DOHH2 (cell line): ENCODE data around the gene SLC12A6.
A peak's percentile ranks its signal among the peaks of the same experiment; 100 is the strongest.

Experiments used
- H3F3A ChIP-seq: fragments of 200-600 bp; sonication (generic), shearing (Covaris generic); 2 replicates; pipeline ENCODE4 v1.6.0; 2016; ENCODE audit warnings: antibody characterized with exemption, mild to moderate bottlenecking; ENCODE audit not compliant: control insufficient read depth, insufficient read depth
- H3K27ac ChIP-seq: fragments of 200-600 bp; sonication (generic); 2 replicates; pipeline ENCODE4 v1.5.1; 2014; ENCODE audit warnings: low read depth, mild to moderate bottlenecking, low read length, moderate library complexity
- H3K27me3 ChIP-seq: fragments of 200-600 bp; sonication (generic); 2 replicates; pipeline ENCODE4 v1.6.1; 2014; ENCODE audit warnings: mild to moderate bottlenecking, low read length, mixed read lengths; ENCODE audit not compliant: control insufficient read depth
- H3K36me3 ChIP-seq: fragments of 200-600 bp; sonication (generic); 2 replicates; pipeline ENCODE4 v1.6.1; 2014; ENCODE audit warnings: mild to moderate bottlenecking, low read length, moderate library complexity, mixed read lengths; ENCODE audit not compliant: control insufficient read depth
- H3K4me1 ChIP-seq: fragments of 200-600 bp; sonication (generic); 2 replicates; pipeline ENCODE4 v1.6.1; 2014; ENCODE audit warnings: mild to moderate bottlenecking, low read length, mixed read lengths; ENCODE audit not compliant: control insufficient read depth
- H3K4me2 ChIP-seq: fragments of 200-600 bp; sonication (generic); 2 replicates; pipeline ENCODE4 v1.6.0; 2014; ENCODE audit warnings: mild to moderate bottlenecking, low read length, moderate library complexity
- H3K4me3 ChIP-seq: fragments of 200-600 bp; sonication (generic); 2 replicates; pipeline ENCODE4 v1.5.1; 2014; ENCODE audit warnings: mild to moderate bottlenecking, low read length, mixed read lengths
- H3K79me2 ChIP-seq: fragments of 200-600 bp; sonication (generic); 2 replicates; pipeline ENCODE4 v1.6.1; 2014; ENCODE audit warnings: mild to moderate bottlenecking, low read length, mixed read lengths; ENCODE audit not compliant: control insufficient read depth
- H3K9me2 ChIP-seq: fragments of 200-600 bp; sonication (generic); replicated peaks from 2 replicates; pipeline ENCODE4 v1.6.1; 2014; ENCODE audit warnings: mild to moderate bottlenecking, low read length, mixed read lengths; ENCODE audit not compliant: control insufficient read depth
- H3K9me3 ChIP-seq: fragments of 200-600 bp; sonication (generic); 2 replicates; pipeline ENCODE4 v1.6.1; 2014; ENCODE audit warnings: antibody characterized with exemption, low read length, mixed read lengths; ENCODE audit not compliant: control insufficient read depth, insufficient read depth
- H4K20me1 ChIP-seq: fragments of 200-600 bp; sonication (generic); 2 replicates; pipeline ENCODE4 v1.6.0; 2014; ENCODE audit warnings: low read depth, mild to moderate bottlenecking, antibody characterized with exemption, low read length, moderate library complexity; ENCODE audit not compliant: control insufficient read depth, insufficient read depth
- EZH2phosphoT487 ChIP-seq: fragments of 200-600 bp; sonication (generic); IDR thresholded peaks from 2 replicates; pipeline ENCODE4 v1.6.1; 2017; ENCODE audit warnings: borderline replicate concordance, mild to moderate bottlenecking, antibody characterized with exemption, low read length, moderate library complexity, mixed read lengths
- TF ChIP-seq, protein P1 (sequence below): fragments of 200-600 bp; sonication (generic); IDR thresholded peaks from one replicate; pipeline ENCODE4 v1.5.1; 2014; ENCODE audit warnings: antibody characterized with exemption, mild to moderate bottlenecking, low read depth, low read length; ENCODE audit not compliant: poor library complexity, severe bottlenecking

SLC12A6 gene

GRCh38 chr15:34233614-34234013 lies 104.0 kb downstream of the SLC12A6 start:
- peaks cover 25% of the 10 kb centered on the region for H3K36me3 ChIP-seq
- no peaks in the 10 kb centered on the region for H4K20me1 ChIP-seq
- H3K4me3 ChIP-seq = no peak overlapping the region
- no peak overlapping the region for H3K4me2 ChIP-seq
- TF ChIP-seq, protein P1, sequence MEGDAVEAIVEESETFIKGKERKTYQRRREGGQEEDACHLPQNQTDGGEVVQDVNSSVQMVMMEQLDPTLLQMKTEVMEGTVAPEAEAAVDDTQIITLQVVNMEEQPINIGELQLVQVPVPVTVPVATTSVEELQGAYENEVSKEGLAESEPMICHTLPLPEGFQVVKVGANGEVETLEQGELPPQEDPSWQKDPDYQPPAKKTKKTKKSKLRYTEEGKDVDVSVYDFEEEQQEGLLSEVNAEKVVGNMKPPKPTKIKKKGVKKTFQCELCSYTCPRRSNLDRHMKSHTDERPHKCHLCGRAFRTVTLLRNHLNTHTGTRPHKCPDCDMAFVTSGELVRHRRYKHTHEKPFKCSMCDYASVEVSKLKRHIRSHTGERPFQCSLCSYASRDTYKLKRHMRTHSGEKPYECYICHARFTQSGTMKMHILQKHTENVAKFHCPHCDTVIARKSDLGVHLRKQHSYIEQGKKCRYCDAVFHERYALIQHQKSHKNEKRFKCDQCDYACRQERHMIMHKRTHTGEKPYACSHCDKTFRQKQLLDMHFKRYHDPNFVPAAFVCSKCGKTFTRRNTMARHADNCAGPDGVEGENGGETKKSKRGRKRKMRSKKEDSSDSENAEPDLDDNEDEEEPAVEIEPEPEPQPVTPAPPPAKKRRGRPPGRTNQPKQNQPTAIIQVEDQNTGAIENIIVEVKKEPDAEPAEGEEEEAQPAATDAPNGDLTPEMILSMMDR = no peak
- no peak for TF ChIP-seq EZH2phosphoT487
- no peaks in the 10 kb centered on the region for H3K9me3 ChIP-seq
- no peaks in the 10 kb centered on the region for H3K9me2 ChIP-seq
- H3F3A ChIP-seq = no peaks in the 10 kb centered on the region
- no peaks in the 10 kb centered on the region for H3K27me3 ChIP-seq
- no peaks in the 10 kb centered on the region for H3K79me2 ChIP-seq
- H3K27ac ChIP-seq = no peak overlapping the region
- no peaks in the 10 kb centered on the region for H3K4me1 ChIP-seq

- Histone ChIP-seq H3K4me3 (peak overlapping the region; percentile 96), H3K36me3 (peaks cover 19% of the 10 kb centered on the region), H3K4me1 (peaks cover 25% of the 10 kb centered on the region), H3K9me2 (no peaks in the 10 kb centered on the region), H3K9me3 (no peaks in the 10 kb centered on the region), H4K20me1 (no peaks in the 10 kb centered on the region), H3K27ac (peak overlapping the region; percentile 53), H3K27me3 (no peaks in the 10 kb centered on the region), H3K79me2 (peaks cover 33% of the 10 kb centered on the region), H3F3A (peaks cover 10% of the 10 kb centered on the region), H3K4me2 (peak overlapping the region; percentile 84)
- no peak for TF ChIP-seq EZH2phosphoT487
- TF ChIP-seq, protein P1 = peak; percentile 49
These were observed 113.5 kb downstream of the SLC12A6 start for GRCh38 chr15:34223904-34224596.

DNA sequence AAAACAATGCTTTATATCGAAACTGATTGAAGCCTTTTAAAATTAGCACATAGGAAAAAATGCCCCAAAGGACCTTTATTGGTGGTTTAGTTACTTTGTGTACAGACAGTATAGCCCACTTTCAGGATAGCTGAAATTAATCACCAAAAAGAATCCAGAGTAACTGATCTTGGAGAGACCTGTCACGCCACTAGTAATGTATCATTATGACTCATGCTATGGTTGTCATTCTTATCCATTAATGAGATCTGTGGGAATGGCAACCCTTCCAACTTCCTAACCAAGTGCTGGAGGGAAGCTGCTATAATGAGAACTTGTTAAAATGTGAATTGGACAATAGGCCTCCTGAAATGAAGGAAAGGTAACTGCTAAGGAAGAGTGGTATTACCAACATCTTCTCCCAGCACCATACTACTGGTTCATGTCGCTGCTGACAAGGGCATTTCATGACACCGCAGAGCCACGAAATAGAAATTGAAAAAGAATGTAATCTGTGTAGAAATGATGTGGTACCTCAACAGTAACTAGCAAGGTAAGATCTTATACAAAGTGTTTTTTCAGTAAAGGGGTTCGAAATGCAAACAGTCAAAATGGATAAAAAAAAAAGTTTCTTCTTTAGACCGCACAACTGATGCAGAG lies 119.9 kb downstream of the SLC12A6 start:
- H3K4me2 ChIP-seq = no peak overlapping the region

More for the DNA sequence above, 119.9 kb downstream of the SLC12A6 start:
- Histone ChIP-seq H3K36me3 (no peaks in the 10 kb centered on the region), H3K4me1 (peaks cover 11% of the 10 kb centered on the region), H3K4me3 (no peak overlapping the region), H3K79me2 (no peaks in the 10 kb centered on the region), H3K9me2 (no peaks in the 10 kb centered on the region), H3K27me3 (no peaks in the 10 kb centered on the region), H4K20me1 (no peaks in the 10 kb centered on the region), H3K27ac (no peak overlapping the region), H3K9me3 (no peaks in the 10 kb centered on the region), H3F3A (peaks cover 5% of the 10 kb centered on the region)
- TF ChIP-seq EZH2phosphoT487 = no peak
- TF ChIP-seq, protein P1 = no peak
